ENCODE measurements around the gene AMPD1.
A peak's percentile ranks its signal among the peaks of the same experiment; 100 is the strongest.

AMPD1 gene

DNA sequence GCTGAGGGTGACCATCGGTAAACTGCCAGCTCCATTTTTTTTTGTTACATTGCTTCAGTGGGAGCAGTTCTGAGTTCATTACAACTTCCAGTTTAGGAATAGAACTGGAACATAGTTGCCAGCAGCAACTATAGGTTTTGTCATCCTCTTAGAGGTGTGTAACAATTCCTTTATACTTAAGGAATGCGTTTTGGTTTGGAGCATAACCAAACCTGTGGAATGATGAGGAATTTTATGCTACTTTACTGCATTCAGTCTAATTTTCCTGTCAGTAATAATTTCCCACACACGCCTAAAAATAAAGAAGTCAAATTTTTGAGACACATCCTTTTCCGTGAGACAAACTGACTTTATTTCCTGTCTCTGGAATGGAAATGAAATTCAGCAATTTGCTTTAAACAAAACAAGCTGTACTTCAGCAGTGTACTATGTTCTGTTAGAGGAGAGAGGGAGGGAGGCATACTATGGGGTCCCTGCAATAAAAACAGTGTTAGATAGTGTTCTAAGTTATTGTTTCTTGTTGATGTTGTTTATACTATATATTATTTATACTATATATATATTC is 4.8 kb upstream of the AMPD1 start:
- H3K79me2 ChIP-seq (ENCODE audit: low read length): no peaks in the 10 kb centered on the region
- no peak overlapping the region for H3K9ac ChIP-seq (ENCODE audit: low read length)
- peaks cover 42% of the 10 kb centered on the region for H3F3A ChIP-seq (ENCODE audit: insufficient read depth, low read length)
- no peak for DNase-seq
- no peak overlapping the region for H3K27ac ChIP-seq (ENCODE audit: low read length)
- no peaks in the 10 kb centered on the region for H3K27me3 ChIP-seq (replicated peaks; ENCODE audit: insufficient read depth, low read length)
- no peak overlapping the region for H2AFZ ChIP-seq (ENCODE audit: low read length)
- no peaks in the 10 kb centered on the region for H3K36me3 ChIP-seq (replicated peaks; ENCODE audit: insufficient read depth, low read length)
- peaks cover 49% of the 10 kb centered on the region for H3K4me1 ChIP-seq (ENCODE audit: low read length)
- no peaks in the 10 kb centered on the region for H3K9me3 ChIP-seq (replicated peaks; ENCODE audit: insufficient read depth, low read length)
- H3K4me3 ChIP-seq (ENCODE audit: low read length): no peak overlapping the region
- H3K4me2 ChIP-seq (ENCODE audit: low read depth, low read length): no peak overlapping the region
- no peaks in the 10 kb centered on the region for H3K9me2 ChIP-seq (replicated peaks; ENCODE audit: insufficient read depth, low read length)
- no peak for TF ChIP-seq EZH2phosphoT487 (IDR thresholded peaks at IDR 0.05; ENCODE audit: low read length)
- TF ChIP-seq EZH2 (optimal IDR thresholded peaks at IDR 0.05; ENCODE audit: low read depth, low read length): no peak
- TF ChIP-seq, protein P1, sequence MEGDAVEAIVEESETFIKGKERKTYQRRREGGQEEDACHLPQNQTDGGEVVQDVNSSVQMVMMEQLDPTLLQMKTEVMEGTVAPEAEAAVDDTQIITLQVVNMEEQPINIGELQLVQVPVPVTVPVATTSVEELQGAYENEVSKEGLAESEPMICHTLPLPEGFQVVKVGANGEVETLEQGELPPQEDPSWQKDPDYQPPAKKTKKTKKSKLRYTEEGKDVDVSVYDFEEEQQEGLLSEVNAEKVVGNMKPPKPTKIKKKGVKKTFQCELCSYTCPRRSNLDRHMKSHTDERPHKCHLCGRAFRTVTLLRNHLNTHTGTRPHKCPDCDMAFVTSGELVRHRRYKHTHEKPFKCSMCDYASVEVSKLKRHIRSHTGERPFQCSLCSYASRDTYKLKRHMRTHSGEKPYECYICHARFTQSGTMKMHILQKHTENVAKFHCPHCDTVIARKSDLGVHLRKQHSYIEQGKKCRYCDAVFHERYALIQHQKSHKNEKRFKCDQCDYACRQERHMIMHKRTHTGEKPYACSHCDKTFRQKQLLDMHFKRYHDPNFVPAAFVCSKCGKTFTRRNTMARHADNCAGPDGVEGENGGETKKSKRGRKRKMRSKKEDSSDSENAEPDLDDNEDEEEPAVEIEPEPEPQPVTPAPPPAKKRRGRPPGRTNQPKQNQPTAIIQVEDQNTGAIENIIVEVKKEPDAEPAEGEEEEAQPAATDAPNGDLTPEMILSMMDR (IDR thresholded peaks at IDR 0.05; ENCODE audit: low read length): no peak
- no peaks in the 10 kb centered on the region for H4K20me1 ChIP-seq (ENCODE audit: insufficient read depth, low read length)

DNA sequence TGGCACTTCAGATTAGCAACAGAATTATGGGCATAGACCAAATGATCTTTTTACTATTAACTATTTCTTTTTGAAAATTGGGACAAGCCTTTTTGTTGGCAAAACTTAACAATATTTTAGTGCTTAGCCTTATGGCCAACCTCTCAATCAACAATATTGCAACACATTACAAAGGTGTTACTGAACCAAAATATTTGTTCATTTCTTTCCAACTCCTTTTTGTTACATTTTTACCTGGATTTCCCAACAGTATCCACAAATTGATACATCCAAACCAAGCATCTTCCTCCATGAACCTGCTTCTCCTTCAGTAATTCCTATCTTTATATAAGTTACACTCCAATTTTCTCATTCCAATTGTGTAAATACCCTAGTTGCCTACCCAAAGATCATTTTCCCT is 1.5 kb upstream of the AMPD1 start:
- H3K9me3 ChIP-seq (replicated peaks; ENCODE audit: insufficient read depth, low read length): no peaks in the 10 kb centered on the region
- no peak overlapping the region for H2AFZ ChIP-seq (ENCODE audit: low read length)
- no peaks in the 10 kb centered on the region for H3K9me2 ChIP-seq (replicated peaks; ENCODE audit: insufficient read depth, low read length)
- H3K79me2 ChIP-seq (ENCODE audit: low read length): no peaks in the 10 kb centered on the region
- no peaks in the 10 kb centered on the region for H4K20me1 ChIP-seq (ENCODE audit: insufficient read depth, low read length)
- no peak overlapping the region for H3K9ac ChIP-seq (ENCODE audit: low read length)
- H3K4me3 ChIP-seq (ENCODE audit: low read length): no peak overlapping the region
- H3F3A ChIP-seq (ENCODE audit: insufficient read depth, low read length): peaks cover 28% of the 10 kb centered on the region
- H3K36me3 ChIP-seq (replicated peaks; ENCODE audit: insufficient read depth, low read length): no peaks in the 10 kb centered on the region
- TF ChIP-seq EZH2phosphoT487 (IDR thresholded peaks at IDR 0.05; ENCODE audit: low read length) (no peak), EZH2 (optimal IDR thresholded peaks at IDR 0.05; ENCODE audit: low read depth, low read length) (no peak)
- TF ChIP-seq, protein P1 (IDR thresholded peaks at IDR 0.05; ENCODE audit: low read length): no peak
- H3K27me3 ChIP-seq (replicated peaks; ENCODE audit: insufficient read depth, low read length): no peaks in the 10 kb centered on the region
- DNase-seq: no peak
- H3K4me2 ChIP-seq (ENCODE audit: low read depth, low read length): no peak overlapping the region
- H3K4me1 ChIP-seq (ENCODE audit: low read length): peaks cover 27% of the 10 kb centered on the region
- H3K27ac ChIP-seq (ENCODE audit: low read length): peak overlapping the region; percentile 100

DNA sequence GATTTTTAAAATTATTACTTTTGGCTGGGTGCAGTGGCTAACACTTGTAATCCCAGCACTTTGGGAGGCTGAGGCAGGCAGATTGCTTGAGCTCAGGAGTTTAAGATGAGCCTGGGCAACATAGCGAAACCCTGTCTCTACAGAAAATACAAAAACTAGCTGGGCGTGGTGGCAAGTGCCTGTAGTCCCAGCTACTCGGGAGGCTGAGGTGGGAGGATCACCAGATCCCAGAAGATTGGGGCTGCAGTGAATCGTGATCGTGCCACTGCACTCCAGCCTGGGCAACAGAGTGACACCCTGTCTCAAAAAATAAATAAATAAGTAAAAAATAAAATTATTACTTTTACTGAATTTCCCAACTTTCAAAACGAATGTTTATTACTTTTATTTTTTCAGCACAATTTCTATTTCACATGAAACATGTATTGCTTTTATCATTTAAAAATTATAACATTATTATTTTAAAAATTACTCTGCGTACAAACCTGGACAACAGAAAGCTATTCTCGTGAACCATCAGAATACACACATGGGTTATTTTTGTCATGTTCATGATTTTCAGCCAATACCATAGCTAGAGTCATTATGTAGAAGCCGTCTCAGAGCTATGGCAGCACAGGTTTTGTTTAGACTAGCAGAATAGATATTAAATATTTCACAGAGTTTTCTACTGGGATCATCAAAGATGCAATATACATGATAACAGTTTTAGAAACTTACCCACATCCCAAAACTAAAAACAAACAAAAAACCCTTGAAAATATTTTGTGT is 621 bp downstream of the AMPD1 start:
- H3K4me3 ChIP-seq (ENCODE audit: low read length): peak overlapping the region; percentile 59
- peak overlapping the region; percentile 100 for H3K27ac ChIP-seq (ENCODE audit: low read length)
- peak; percentile 16 for DNase-seq
- H3K9me2 ChIP-seq (replicated peaks; ENCODE audit: insufficient read depth, low read length): no peaks in the 10 kb centered on the region
- H3K4me2 ChIP-seq (ENCODE audit: low read depth, low read length): peak overlapping the region; percentile 78
- no peaks in the 10 kb centered on the region for H3K9me3 ChIP-seq (replicated peaks; ENCODE audit: insufficient read depth, low read length)
- H3K9ac ChIP-seq (ENCODE audit: low read length): peak overlapping the region; percentile 95
- no peaks in the 10 kb centered on the region for H3K36me3 ChIP-seq (replicated peaks; ENCODE audit: insufficient read depth, low read length)
- no peaks in the 10 kb centered on the region for H4K20me1 ChIP-seq (ENCODE audit: insufficient read depth, low read length)
- H3K79me2 ChIP-seq (ENCODE audit: low read length): no peaks in the 10 kb centered on the region
- H3F3A ChIP-seq (ENCODE audit: insufficient read depth, low read length): peaks cover 27% of the 10 kb centered on the region
- no peaks in the 10 kb centered on the region for H3K27me3 ChIP-seq (replicated peaks; ENCODE audit: insufficient read depth, low read length)
- no peak for TF ChIP-seq EZH2phosphoT487 (IDR thresholded peaks at IDR 0.05; ENCODE audit: low read length)
- TF ChIP-seq EZH2 (optimal IDR thresholded peaks at IDR 0.05; ENCODE audit: low read depth, low read length): no peak
- TF ChIP-seq, protein P1 (IDR thresholded peaks at IDR 0.05; ENCODE audit: low read length): no peak
- H2AFZ ChIP-seq (ENCODE audit: low read length): no peak overlapping the region
- peaks cover 21% of the 10 kb centered on the region for H3K4me1 ChIP-seq (ENCODE audit: low read length)
